ENCODE measurements around the gene OPHN1. TPM values are rescaled to one million over a fixed set of nuclear protein-coding genes. Genes with fewer than 3 reads are reported as not detected.

Gene OPHN1
- total and polyA plus RNA-seq, 2 experiments from 2014 or later = 2.2 to 3.8 TPM

DNA sequence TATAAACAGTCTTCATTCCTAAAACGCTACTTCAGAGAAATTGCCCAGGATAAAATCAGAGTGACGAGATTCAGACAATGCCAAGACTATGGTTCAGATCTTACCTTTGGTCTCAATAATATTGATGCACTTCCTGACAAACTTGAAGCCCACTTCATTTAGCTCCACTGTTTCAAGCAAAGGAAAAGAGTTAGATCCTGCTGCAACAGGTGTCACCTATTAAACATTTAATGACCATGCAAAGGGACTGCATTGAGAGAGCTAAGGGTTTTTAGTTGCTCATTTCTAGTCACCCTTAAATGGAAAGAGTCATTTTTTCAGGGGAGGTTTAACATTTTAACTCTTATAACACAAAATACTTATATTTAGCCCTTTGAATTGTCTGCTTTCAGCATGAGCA, 239.5 kb downstream of the OPHN1 start:
- 0 out of 2 replicates have a peak, but pooled peaks cover 4% of the 10 kb centered on the region for H3K4me1 ChIP-seq (ENCODE audit: insufficient read depth)
- no peak overlapping the region for H3K4me3 ChIP-seq
- ATAC-seq = no peak
- no peaks in the 10 kb centered on the region for H3F3A ChIP-seq (replicated peaks; ENCODE audit: low read depth)
- no peaks in the 10 kb centered on the region for H3K27me3 ChIP-seq (ENCODE audit: insufficient read depth)
- no peaks in the 10 kb centered on the region for H3K36me3 ChIP-seq (ENCODE audit: insufficient read depth)
- TF ChIP-seq, protein P1, sequence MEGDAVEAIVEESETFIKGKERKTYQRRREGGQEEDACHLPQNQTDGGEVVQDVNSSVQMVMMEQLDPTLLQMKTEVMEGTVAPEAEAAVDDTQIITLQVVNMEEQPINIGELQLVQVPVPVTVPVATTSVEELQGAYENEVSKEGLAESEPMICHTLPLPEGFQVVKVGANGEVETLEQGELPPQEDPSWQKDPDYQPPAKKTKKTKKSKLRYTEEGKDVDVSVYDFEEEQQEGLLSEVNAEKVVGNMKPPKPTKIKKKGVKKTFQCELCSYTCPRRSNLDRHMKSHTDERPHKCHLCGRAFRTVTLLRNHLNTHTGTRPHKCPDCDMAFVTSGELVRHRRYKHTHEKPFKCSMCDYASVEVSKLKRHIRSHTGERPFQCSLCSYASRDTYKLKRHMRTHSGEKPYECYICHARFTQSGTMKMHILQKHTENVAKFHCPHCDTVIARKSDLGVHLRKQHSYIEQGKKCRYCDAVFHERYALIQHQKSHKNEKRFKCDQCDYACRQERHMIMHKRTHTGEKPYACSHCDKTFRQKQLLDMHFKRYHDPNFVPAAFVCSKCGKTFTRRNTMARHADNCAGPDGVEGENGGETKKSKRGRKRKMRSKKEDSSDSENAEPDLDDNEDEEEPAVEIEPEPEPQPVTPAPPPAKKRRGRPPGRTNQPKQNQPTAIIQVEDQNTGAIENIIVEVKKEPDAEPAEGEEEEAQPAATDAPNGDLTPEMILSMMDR (conservative IDR thresholded peaks at IDR 0.05; ENCODE audit: low read depth in 2 of 2) = no peak
- TF ChIP-seq EZH2phosphoT487 (IDR thresholded peaks at IDR 0.05; ENCODE audit: unreplicated experiment) = no peak
- TF ChIP-seq POLR2AphosphoS5 (IDR thresholded peaks at IDR 0.05; ENCODE audit: low read depth) = no peak
- TF ChIP-seq JUNB (IDR thresholded peaks at IDR 0.05; ENCODE audit: unreplicated experiment) = no peak
- no peak for TF ChIP-seq ZNF114 (CRISPR knock-in tag; IDR thresholded peaks at IDR 0.05)
- TF ChIP-seq CREB1 (CRISPR knock-in tag; IDR thresholded peaks at IDR 0.05; ENCODE audit: low read depth) = no peak
- TF ChIP-seq NANOG (IDR thresholded peaks at IDR 0.05; ENCODE audit: borderline replicate concordance) = no peak
- no peak for TF ChIP-seq ZNF331 (CRISPR knock-in tag; IDR thresholded peaks at IDR 0.05; ENCODE audit: low read depth)
- no peak for TF ChIP-seq EZH2 (IDR thresholded peaks at IDR 0.05; ENCODE audit: low read depth, unreplicated experiment)
- TF ChIP-seq, protein P2, sequence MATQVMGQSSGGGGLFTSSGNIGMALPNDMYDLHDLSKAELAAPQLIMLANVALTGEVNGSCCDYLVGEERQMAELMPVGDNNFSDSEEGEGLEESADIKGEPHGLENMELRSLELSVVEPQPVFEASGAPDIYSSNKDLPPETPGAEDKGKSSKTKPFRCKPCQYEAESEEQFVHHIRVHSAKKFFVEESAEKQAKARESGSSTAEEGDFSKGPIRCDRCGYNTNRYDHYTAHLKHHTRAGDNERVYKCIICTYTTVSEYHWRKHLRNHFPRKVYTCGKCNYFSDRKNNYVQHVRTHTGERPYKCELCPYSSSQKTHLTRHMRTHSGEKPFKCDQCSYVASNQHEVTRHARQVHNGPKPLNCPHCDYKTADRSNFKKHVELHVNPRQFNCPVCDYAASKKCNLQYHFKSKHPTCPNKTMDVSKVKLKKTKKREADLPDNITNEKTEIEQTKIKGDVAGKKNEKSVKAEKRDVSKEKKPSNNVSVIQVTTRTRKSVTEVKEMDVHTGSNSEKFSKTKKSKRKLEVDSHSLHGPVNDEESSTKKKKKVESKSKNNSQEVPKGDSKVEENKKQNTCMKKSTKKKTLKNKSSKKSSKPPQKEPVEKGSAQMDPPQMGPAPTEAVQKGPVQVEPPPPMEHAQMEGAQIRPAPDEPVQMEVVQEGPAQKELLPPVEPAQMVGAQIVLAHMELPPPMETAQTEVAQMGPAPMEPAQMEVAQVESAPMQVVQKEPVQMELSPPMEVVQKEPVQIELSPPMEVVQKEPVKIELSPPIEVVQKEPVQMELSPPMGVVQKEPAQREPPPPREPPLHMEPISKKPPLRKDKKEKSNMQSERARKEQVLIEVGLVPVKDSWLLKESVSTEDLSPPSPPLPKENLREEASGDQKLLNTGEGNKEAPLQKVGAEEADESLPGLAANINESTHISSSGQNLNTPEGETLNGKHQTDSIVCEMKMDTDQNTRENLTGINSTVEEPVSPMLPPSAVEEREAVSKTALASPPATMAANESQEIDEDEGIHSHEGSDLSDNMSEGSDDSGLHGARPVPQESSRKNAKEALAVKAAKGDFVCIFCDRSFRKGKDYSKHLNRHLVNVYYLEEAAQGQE (IDR thresholded peaks at IDR 0.05; ENCODE audit: unreplicated experiment) = no peak
- no peak for TF ChIP-seq STAT1 (IDR thresholded peaks at IDR 0.05; ENCODE audit: unreplicated experiment)
- TF ChIP-seq, protein P3, sequence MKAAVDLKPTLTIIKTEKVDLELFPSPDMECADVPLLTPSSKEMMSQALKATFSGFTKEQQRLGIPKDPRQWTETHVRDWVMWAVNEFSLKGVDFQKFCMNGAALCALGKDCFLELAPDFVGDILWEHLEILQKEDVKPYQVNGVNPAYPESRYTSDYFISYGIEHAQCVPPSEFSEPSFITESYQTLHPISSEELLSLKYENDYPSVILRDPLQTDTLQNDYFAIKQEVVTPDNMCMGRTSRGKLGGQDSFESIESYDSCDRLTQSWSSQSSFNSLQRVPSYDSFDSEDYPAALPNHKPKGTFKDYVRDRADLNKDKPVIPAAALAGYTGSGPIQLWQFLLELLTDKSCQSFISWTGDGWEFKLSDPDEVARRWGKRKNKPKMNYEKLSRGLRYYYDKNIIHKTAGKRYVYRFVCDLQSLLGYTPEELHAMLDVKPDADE (IDR thresholded peaks at IDR 0.05) = no peak
- TF ChIP-seq, protein P4, sequence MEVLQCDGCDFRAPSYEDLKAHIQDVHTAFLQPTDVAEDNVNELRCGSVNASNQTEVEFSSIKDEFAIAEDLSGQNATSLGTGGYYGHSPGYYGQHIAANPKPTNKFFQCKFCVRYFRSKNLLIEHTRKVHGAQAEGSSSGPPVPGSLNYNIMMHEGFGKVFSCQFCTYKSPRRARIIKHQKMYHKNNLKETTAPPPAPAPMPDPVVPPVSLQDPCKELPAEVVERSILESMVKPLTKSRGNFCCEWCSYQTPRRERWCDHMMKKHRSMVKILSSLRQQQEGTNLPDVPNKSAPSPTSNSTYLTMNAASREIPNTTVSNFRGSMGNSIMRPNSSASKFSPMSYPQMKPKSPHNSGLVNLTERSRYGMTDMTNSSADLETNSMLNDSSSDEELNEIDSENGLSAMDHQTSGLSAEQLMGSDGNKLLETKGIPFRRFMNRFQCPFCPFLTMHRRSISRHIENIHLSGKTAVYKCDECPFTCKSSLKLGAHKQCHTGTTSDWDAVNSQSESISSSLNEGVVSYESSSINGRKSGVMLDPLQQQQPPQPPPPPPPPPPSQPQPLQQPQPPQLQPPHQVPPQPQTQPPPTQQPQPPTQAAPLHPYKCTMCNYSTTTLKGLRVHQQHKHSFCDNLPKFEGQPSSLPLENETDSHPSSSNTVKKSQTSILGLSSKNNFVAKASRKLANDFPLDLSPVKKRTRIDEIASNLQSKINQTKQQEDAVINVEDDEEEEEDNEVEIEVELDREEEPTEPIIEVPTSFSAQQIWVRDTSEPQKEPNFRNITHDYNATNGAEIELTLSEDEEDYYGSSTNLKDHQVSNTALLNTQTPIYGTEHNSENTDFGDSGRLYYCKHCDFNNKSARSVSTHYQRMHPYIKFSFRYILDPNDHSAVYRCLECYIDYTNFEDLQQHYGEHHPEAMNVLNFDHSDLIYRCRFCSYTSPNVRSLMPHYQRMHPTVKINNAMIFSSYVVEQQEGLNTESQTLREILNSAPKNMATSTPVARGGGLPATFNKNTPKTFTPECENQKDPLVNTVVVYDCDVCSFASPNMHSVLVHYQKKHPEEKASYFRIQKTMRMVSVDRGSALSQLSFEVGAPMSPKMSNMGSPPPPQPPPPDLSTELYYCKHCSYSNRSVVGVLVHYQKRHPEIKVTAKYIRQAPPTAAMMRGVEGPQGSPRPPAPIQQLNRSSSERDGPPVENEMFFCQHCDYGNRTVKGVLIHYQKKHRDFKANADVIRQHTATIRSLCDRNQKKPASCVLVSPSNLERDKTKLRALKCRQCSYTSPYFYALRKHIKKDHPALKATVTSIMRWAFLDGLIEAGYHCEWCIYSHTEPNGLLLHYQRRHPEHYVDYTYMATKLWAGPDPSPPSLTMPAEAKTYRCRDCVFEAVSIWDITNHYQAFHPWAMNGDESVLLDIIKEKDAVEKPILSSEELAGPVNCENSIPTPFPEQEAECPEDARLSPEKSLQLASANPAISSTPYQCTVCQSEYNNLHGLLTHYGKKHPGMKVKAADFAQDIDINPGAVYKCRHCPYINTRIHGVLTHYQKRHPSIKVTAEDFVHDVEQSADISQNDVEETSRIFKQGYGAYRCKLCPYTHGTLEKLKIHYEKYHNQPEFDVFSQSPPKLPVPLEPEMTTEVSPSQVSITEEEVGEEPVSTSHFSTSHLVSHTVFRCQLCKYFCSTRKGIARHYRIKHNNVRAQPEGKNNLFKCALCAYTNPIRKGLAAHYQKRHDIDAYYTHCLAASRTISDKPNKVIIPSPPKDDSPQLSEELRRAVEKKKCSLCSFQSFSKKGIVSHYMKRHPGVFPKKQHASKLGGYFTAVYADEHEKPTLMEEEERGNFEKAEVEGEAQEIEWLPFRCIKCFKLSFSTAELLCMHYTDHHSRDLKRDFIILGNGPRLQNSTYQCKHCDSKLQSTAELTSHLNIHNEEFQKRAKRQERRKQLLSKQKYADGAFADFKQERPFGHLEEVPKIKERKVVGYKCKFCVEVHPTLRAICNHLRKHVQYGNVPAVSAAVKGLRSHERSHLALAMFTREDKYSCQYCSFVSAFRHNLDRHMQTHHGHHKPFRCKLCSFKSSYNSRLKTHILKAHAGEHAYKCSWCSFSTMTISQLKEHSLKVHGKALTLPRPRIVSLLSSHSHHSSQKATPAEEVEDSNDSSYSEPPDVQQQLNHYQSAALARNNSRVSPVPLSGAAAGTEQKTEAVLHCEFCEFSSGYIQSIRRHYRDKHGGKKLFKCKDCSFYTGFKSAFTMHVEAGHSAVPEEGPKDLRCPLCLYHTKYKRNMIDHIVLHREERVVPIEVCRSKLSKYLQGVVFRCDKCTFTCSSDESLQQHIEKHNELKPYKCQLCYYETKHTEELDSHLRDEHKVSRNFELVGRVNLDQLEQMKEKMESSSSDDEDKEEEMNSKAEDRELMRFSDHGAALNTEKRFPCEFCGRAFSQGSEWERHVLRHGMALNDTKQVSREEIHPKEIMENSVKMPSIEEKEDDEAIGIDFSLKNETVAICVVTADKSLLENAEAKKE (CRISPR knock-in tag; IDR thresholded peaks at IDR 0.05) = no peak
- no peak overlapping the region for H3K27ac ChIP-seq (ENCODE audit: low read depth)
- no peaks in the 10 kb centered on the region for H3K36me3 Mint-ChIP-seq (ENCODE audit: low read depth)
- peaks cover 6% of the 10 kb centered on the region; the same call in 1 of the 3 replicates for H3K4me1 Mint-ChIP-seq
- H3K79me2 ChIP-seq (replicated peaks; ENCODE audit: insufficient read depth) = no peaks in the 10 kb centered on the region
- H3K27me3 Mint-ChIP-seq (ENCODE audit: insufficient read depth, low read depth, poor library complexity) = no peaks in the 10 kb centered on the region
- H2AFZ ChIP-seq = no peak overlapping the region
- H3K9me2 ChIP-seq (ENCODE audit: insufficient read depth) = no peaks in the 10 kb centered on the region
- no peaks in the 10 kb centered on the region for H3K9me3 Mint-ChIP-seq
- no peaks in the 10 kb centered on the region for H4K20me1 ChIP-seq (replicated peaks; ENCODE audit: insufficient read depth)
- no peak overlapping the region for H3K4me2 ChIP-seq
- H3K4me3 Mint-ChIP-seq = no peak overlapping the region
- no peak overlapping the region for H3K27ac Mint-ChIP-seq
- no peak for DNase-seq (ENCODE audit: low spot score)
